ENCODE results near the gene RESF1. TPM values are rescaled to one million over a fixed set of nuclear protein-coding genes. Genes with fewer than 3 reads are reported as not detected.

RESF1 gene
- total RNA-seq, 2 experiments from 2014 or later, result 54.6 to 55.8 TPM

- ChIA-PET POLR2A (interaction anchor here (1.0 to 3.2 kb wide), 3 partner anchors 31 to 230 kb away, joined by 3 to 11 read pairs (median 5); partner anchors contain the start of gene AMN1), CTCF (interaction anchor here (0.7 to 1.3 kb wide), 6 partner anchors 9 to 305 kb away, joined by 3 to 5 read pairs (median 3); no protein-coding TSS in a partner anchor)
Measured at GRCh38 chr12:31958569-31959160, 550 bp upstream of the RESF1 start.

GRCh38 chr12:31959701-31960391 is 631 bp downstream of the RESF1 start:
- POLR2A ChIA-PET, result interaction anchor here (0.8 to 3.2 kb wide), 9 partner anchors 25 to 300 kb away, joined by 3 to 11 read pairs (median 4); partner anchors contain the start of genes AMN1 and ETFBKMT
- CTCF ChIA-PET, result interaction anchor here (0.6 to 1.8 kb wide), 4 partner anchors 10 to 306 kb away, joined by 3 to 4 read pairs (median 4); no protein-coding TSS in a partner anchor

GRCh38 chr12:31961137-31961536 is 1.9 kb downstream of the RESF1 start:
- ChIA-PET POLR2A (interaction anchor here (0.5 to 1.2 kb wide), 2 partner anchors 23 to 793 kb away, joined by 6 to 10 read pairs; no protein-coding TSS in a partner anchor), CTCF (interaction anchor here (0.5 to 1.8 kb wide), 3 partner anchors 9 to 51 kb away, joined by 3 to 4 read pairs (median 4); no protein-coding TSS in a partner anchor)

GRCh38 chr12:31962076-31962475 is 2.9 kb downstream of the RESF1 start:
- ChIA-PET POLR2A (interaction anchor here (1.2 kb wide), 1 partner anchor 23 kb away, joined by 6 read pairs; no protein-coding TSS in a partner anchor), CTCF (no interaction called here)

- POLR2A ChIA-PET, result interaction anchor here (0.7 kb wide), 1 partner anchor 235 kb away, joined by 5 read pairs; the partner anchor contains the start of gene AMN1
Measured at GRCh38 chr12:31964280-31964679, 5.1 kb downstream of the RESF1 start.

GRCh38 chr12:31965090-31965489 is 5.9 kb downstream of the RESF1 start:
- CTCF ChIA-PET, result no interaction called here
- POLR2A ChIA-PET, result interaction anchor here (0.5 to 0.7 kb wide), 2 partner anchors 17 to 216 kb away, joined by 3 to 4 read pairs; no protein-coding TSS in a partner anchor

More at GRCh38 chr12:31964280-31964679, 5.1 kb downstream of the RESF1 start:
- CTCF ChIA-PET, result no interaction called here

GRCh38 chr12:31966558-31967205 is 7.5 kb downstream of the RESF1 start:
- ChIA-PET POLR2A (interaction anchor here (0.7 to 1.0 kb wide), 2 partner anchors 17 to 58 kb away, joined by 3 read pairs; no protein-coding TSS in a partner anchor), CTCF (interaction anchor here (1.2 kb wide), 1 partner anchor 23 kb away, joined by 3 read pairs; no protein-coding TSS in a partner anchor)

- POLR2A ChIA-PET, result no interaction called here
Measured at GRCh38 chr12:31967539-31967938, 8.3 kb downstream of the RESF1 start.

GRCh38 chr12:31970199-31970598 is 11.0 kb downstream of the RESF1 start:
- POLR2A ChIA-PET, result no interaction called here
- CTCF ChIA-PET, result interaction anchor here (0.9 kb wide), 1 partner anchor 9 kb away, joined by 4 read pairs; no protein-coding TSS in a partner anchor

More at GRCh38 chr12:31967539-31967938, 8.3 kb downstream of the RESF1 start:
- CTCF ChIA-PET, result no interaction called here

GRCh38 chr12:31973818-31974217 is 14.6 kb downstream of the RESF1 start:
- ChIA-PET CTCF (no interaction called here), POLR2A (no interaction called here)

GRCh38 chr12:31974673-31975072 is 15.5 kb downstream of the RESF1 start:
- ChIA-PET POLR2A (no interaction called here), CTCF (no interaction called here)

GRCh38 chr12:31984806-31985591 is 25.8 kb downstream of the RESF1 start:
- POLR2A ChIA-PET, result interaction anchor here (0.8 to 1.1 kb wide), 3 partner anchors 23 to 326 kb away, joined by 3 to 6 read pairs (median 4); partner anchors contain the start of gene ETFBKMT
- CTCF ChIA-PET, result interaction anchor here (1.0 to 1.2 kb wide), 2 partner anchors 24 to 236 kb away, joined by 3 read pairs; no protein-coding TSS in a partner anchor

GRCh38 chr12:31985832-31986231 is 26.6 kb downstream of the RESF1 start:
- POLR2A ChIA-PET, result no interaction called here
- CTCF ChIA-PET, result interaction anchor here (0.6 to 1.2 kb wide), 3 partner anchors 25 to 236 kb away, joined by 3 to 4 read pairs (median 3); no protein-coding TSS in a partner anchor

- ChIA-PET CTCF (interaction anchor here (1.0 kb wide), 2 partner anchors 24 to 286 kb away, joined by 3 read pairs; no protein-coding TSS in a partner anchor), POLR2A (interaction anchor here (1.1 to 1.2 kb wide), 2 partner anchors 9 to 30 kb away, joined by 3 to 5 read pairs; partner anchors contain the start of gene RESF1)
Measured at GRCh38 chr12:31989571-31990362, 30.6 kb downstream of the RESF1 start.

- ChIA-PET CTCF (no interaction called here), POLR2A (no interaction called here)
Measured at GRCh38 chr12:31991146-31991545, 31.9 kb downstream of the RESF1 start.

- POLR2A ChIA-PET, result interaction anchor here (0.8 kb wide), 1 partner anchor 254 kb away, joined by 3 read pairs; no protein-coding TSS in a partner anchor
- CTCF ChIA-PET, result no interaction called here
Measured at GRCh38 chr12:31991815-31992214, 32.6 kb downstream of the RESF1 start.

- CTCF ChIA-PET, result no interaction called here
- POLR2A ChIA-PET, result no interaction called here
Measured at GRCh38 chr12:31999692-32000091, 40.5 kb downstream of the RESF1 start.
